ENCODE results near the gene NOVA1.
"Not testable (repeated sequence)": the region's sequence is repeated elsewhere in the genome, so short reads cannot be mapped to it uniquely, and the experiment has no call there.

NOVA1 gene, protein sequence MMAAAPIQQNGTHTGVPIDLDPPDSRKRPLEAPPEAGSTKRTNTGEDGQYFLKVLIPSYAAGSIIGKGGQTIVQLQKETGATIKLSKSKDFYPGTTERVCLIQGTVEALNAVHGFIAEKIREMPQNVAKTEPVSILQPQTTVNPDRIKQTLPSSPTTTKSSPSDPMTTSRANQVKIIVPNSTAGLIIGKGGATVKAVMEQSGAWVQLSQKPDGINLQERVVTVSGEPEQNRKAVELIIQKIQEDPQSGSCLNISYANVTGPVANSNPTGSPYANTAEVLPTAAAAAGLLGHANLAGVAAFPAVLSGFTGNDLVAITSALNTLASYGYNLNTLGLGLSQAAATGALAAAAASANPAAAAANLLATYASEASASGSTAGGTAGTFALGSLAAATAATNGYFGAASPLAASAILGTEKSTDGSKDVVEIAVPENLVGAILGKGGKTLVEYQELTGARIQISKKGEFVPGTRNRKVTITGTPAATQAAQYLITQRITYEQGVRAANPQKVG

DNA sequence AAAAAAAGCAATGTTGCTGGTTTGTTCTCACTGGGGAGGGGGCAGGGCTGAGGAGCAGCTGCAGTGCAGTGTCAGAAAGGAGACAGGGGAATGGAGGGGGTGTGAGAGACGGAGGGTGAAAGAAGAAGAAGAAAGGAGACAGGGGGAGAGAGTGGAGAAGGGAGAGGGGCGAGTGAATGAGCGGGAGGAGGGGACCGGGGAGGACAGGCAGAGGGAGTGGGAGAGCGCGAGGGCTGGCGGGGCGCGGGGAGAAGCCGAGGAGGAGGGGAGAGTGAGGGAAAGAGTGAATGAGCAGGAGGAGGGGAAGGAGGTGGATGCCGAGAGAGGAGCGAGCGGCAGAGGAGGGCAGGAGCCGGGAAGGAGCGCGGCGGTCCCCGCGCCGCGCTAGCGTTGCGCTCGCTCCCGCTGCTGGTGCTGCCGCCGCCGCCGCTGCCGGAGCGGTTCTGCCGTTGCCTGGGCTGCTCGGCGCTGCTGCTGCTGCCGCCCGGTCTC, at the start of gene NOVA1:
Gene NOVA1 (minus strand): TSS at position 445 of the 492 bp plus-strand sequence. CDS start 597 bp downstream, outside the sequence.
- no peak for DNase-seq (ENCODE audit: low spot score)

DNA sequence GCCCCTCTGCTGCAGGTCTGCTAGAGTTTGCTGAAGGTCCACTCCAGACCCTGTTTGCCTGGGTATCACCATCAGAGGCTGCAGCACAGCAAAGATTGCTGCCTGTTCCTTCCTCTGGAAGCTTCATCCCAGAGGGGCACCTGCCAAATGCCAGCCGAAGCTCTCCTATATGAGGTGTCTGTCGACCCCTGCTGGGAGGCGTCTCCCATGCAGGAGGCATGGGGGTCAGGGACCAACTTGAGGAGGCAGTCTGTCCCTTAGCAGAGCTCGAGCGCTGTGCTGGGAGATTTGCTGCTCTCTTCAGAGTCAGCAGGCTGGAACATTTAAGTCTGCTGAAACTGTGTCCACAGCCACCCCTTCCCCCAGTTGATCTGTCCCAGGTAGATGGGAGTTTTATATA, 47.2 kb upstream of the NOVA1 start:
- DNase-seq (ENCODE audit: low spot score) = not testable (repeated sequence)

DNA sequence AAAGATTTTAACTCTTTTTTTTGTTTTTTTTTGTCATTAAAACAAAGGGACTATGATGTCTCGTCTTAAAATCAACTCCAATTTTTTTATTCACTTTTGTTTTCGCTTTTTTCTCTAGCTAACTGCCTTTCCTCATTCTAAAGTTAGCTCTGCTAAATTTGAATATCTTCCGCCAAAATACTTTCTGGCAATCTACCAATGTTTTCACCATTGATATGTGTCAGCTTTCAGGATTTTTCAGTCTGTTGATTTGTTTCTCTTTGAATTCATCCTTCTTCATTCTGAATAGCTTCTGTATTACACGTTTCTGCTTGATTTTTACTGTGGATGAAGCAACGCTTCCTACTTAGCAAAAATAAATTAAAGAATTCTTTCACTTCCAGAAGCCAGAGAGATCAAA, 38.7 kb upstream of the NOVA1 start:
- DNase-seq (ENCODE audit: low spot score) = no peak

DNA sequence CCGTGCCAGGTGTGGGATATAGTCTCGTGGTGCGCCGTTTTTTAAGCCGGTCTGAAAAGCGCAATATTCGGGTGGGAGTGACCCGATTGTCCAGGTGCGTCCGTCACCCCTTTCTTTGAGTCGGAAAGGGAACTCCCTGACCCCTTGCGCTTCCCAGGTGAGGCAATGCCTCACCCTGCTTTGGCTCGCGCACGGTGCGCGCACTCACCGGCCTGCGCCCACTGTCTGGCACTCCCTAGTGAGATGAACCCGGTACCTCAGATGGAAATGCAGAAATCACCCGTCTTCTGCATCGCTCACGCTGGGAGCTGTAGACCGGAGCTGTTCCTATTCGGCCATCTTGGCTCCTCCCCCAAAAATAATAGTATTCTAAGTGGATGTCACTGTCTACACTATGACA, 37.1 kb upstream of the NOVA1 start:
- not testable (repeated sequence) for DNase-seq (ENCODE audit: low spot score)

DNA sequence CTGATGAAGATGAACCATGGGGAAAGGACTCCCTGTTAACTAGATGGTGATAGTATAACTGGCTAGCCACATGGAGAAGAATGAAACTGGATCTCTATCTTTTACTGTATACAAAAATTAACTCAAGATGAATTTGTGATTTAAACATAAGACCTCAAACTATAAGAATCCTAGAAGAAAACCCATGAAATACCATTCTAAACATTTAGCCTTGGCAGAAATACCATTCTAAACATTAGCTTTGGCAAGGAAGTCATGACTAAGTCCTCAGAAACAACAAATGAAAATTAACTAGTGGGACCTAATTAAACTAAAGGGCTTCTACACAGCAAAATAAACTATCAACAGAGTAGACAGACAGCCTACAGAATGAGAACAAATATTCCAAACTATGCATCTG, 28.4 kb upstream of the NOVA1 start:
- no peak for DNase-seq (ENCODE audit: low spot score)

DNA sequence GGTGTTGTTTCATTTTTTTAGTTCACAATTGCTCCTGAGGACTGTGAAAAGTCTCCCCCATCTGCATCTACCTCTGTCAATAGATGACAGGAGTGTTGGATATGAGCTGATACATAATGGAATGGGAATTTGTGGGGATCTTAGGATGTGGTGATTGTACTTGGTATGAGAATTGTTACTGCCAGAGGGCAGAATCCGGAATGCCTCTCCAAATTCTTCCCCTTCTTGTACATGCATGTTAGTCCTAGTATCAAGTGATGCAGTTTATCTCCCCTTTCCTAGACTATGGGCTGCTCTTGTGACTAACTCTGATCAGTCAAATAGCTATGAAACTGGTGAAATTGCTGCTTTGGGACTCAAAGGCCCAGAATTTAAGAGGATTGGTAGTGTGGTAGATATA, 24.8 kb upstream of the NOVA1 start:
- no peak for DNase-seq (ENCODE audit: low spot score)

DNA sequence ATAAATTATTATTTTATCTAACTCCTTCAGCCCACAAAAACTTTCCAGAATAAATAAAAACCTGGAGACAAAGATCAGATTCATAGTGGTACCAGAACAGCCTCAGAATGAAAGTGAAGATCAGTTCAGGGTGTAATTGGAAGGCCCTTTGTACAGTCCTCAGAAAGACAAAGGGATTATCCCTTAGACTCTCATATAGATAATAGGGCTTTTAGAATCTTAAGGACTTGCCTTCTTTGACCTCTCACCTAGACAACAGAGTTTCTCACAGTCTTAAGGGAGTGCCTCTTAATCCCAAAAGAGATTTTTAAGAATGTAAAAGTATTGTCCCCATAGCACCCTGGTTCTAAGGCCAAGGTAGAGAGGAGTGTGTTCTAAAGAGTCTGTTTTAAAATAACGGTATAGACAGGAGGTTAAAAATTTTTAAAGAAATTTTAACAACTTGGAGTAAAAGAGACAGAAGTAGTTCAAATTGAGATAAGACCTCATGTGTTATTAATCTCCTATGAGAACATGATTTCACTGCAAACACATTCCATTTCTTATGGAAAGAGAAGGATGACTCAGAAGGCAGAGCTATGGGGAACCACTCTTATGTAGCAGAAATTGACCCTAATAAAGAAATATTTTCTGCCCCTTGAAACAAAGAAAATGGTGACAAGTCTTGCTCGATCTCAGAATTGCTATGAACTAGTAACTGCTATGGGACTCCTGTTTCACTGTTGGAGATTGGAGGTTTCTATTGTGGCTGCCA, 24.2 kb upstream of the NOVA1 start:
- no peak for DNase-seq (ENCODE audit: low spot score)

DNA sequence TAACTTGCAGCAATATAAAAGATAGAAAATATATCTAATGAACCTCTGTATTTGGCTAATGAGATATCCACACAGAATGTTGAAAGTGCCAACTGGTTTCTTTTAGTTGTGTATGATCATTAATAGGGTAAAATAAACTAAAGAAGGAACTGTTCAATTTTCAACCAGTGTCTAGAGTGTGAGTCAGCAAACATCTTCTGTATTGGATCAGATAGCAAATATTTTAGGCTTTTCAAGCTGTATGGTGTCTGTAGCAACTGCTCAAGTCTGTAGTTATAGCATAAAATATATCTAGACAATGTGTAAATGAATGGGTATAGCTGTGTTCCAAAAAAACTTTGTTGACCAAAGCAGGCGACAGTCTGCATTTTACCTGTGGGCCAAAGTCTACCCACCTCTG, 23.5 kb upstream of the NOVA1 start:
- DNase-seq (ENCODE audit: low spot score) = no peak

DNA sequence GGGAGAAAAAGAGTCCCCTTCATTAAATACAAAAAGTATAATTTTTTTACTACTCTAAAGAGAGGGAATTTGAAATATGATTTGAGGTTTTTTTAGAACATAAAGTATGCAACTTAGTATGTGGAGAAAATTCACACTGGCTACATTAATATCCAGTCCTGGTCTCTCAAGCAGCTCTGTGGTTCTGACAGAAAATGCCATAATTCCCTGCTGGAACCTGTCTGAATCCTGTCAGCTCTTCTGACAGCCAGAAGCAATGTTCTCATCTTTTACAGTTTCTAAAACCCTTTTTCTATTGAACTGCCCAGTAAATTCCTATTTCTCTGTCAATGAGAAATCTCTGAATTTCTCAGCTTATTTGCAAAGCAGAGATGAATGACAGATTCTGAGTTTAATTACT, 13.4 kb upstream of the NOVA1 start:
- no peak for DNase-seq (ENCODE audit: low spot score)

DNA sequence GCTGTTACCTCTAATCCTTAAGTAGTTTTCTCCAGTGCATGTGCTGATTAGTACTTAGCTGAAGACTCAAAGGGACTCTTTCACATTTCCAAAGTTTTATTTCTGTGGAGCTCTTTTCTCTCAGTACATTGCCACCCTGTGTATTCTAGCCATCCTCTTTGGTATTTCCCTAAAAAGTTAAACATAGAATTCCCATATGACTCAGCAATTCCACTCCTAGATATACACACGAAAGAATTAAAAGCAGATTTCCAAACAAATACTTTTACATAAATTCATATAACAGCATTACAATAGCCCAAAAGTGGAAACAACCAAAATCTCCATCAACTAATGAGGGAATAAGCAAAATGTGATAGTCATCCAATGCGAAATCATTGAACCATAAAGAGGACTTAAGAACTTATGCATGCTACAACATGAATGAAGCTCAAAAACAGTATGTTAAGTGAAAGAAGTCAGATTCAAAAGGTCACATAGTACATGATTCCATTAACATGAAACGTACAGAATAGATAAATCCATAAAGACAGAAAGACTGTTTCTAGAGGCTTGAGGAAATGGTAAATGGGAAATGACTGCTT, 9.0 kb upstream of the NOVA1 start:
- no peak for DNase-seq (ENCODE audit: low spot score)

DNA sequence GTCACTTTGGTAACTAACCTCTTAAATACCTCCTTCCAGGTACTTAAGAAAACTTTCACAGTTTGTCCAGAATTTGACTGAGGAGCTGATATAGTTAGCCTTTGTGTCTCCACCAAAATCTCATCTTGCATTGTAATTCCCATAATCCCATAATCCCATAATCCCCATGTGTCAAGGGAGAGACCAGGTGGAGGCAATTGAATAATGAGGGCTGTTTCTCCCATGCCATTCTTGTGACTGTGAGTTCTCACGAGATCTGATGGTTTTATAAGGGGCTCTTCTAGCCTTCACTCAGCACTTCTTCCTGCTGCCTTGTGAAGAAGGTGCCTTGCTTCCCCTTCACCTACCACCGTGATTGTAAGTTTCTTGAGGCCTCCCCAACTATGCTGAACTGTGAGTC, 7.8 kb upstream of the NOVA1 start:
- DNase-seq (ENCODE audit: low spot score) = no peak

DNA sequence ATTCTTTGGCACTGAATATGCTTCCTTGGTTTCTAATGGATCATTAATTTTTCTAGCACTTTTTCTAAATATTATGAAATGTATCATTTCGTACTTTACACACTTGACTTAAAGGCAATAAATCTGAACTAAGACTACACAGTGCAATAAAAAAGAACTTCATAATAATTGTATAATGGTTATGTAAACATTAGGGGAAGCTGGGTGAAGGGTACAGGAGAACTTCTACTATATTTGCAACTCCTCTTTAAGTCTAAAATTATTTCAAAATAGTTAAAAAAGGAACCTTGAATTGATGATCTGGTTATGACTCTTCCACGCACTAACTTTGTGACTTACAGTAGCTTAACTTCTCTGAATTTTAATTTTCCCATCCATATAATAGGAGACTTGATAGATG, 5.1 kb upstream of the NOVA1 start:
- DNase-seq (ENCODE audit: low spot score) = no peak

DNA sequence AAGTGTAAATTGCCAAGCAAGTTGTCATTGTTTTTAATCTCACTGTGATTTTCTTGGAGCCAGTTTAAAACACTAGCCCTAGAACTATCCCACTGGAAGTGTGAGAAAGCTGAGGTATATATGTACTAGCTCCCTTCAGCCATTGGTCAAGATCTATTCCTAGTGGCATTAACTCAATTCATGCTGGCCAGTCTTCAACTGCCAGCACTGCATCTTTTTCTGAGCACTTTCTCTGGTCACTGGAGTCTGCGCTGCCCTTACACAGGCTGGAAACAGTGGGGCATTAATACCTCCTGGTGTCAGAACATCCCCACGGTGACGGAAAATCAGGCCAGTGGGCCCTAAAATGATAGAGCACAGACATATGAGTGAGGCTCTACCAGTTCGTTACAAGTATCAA, 4.0 kb upstream of the NOVA1 start:
- no peak for DNase-seq (ENCODE audit: low spot score)

DNA sequence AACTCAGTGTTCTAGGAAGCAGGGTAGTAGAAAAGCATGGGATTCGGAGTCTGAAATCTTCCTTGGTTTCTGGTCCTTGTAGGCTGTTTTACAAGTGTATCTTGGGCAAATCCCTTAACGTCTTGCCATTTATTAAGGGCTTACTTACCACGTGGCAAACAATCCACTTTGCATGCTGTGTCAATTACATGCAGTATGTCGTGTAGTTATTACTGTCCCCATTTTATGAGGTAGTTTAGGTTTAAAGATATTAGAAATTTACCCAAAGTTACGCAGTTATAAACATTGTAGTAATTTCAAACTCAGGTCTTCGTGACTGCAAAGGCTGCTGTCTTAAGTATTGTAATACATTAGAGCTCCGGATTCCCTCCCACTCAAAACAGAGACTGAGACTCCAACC, 1.5 kb upstream of the NOVA1 start:
- no peak for DNase-seq (ENCODE audit: low spot score)

DNA sequence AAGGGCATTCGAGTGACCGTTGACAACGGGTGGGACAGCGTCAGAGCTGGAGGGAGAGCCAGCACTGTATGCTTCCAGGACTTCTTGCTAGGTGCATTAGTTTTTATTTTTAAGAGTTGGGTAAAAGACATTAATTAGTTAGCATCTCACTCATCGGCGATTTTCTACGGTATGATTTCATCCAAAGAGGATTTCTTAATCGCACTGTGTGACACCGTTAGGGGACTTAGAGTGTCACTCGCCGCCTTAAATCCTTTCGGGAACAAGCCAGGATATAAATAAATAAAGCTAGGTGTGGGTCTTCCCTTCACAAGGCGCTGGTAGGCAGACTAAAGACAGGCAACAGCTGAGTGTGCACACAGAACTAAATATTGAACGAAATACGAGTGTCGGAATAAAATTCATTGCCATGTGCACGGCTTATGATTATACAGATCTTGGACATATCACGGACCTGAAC, 869 bp upstream of the NOVA1 start:
- no peak for DNase-seq (ENCODE audit: low spot score)

DNA sequence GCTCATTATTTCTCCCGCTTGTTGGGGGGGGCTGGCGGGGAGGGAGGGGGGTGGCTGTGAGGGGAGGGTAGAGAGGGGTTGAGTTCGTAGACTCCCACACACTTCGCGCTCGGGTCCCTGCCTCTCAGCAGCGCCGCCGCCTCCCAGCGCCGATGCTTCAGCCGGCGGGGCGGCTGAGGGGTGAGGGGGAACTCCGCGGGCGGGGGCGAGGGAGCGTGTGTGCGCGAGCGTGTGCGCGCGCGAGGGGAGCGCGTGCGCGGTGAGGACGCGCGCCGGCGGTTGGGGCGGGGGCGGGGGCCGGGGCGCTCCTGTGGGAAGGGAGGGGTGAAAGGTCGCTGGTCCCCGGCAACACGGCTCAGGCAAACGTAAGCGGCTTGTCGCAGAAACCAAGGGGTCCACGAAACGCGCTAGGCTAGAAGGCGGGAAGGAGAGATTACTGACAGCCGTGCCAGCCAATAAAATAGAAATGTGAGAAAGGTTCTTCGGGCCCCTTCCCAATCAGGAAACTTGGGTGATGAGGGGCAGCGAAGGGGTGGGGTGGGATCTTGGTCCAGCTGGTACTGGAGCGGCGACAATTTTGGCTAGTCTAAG, 343 bp upstream of the NOVA1 start:
- no peak for DNase-seq (ENCODE audit: low spot score)

DNA sequence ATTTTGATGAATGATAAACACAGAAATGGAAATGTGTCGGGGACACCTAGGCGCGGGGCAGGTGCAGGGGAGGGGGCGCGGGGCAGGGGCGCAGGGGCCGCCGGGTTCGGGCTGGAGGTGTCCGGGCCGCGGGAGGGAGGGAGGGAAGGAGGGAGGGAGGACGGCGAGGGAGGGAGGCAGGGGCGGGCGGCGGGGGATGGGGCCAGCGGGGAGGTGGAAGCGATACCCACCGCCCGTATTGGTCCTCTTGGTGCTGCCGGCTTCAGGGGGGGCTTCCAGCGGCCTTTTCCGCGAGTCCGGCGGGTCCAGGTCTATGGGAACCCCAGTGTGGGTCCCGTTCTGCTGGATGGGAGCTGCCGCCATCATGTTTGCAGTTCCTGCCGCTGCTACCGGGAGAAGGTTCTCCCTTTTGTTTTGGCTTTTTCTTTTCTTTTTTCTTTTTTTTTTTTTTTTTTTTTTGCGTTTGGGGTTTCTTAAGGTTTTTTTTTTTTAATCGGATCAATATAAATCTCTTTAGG, 703 bp downstream of the NOVA1 start:
- DNase-seq (ENCODE audit: low spot score) = no peak

DNA sequence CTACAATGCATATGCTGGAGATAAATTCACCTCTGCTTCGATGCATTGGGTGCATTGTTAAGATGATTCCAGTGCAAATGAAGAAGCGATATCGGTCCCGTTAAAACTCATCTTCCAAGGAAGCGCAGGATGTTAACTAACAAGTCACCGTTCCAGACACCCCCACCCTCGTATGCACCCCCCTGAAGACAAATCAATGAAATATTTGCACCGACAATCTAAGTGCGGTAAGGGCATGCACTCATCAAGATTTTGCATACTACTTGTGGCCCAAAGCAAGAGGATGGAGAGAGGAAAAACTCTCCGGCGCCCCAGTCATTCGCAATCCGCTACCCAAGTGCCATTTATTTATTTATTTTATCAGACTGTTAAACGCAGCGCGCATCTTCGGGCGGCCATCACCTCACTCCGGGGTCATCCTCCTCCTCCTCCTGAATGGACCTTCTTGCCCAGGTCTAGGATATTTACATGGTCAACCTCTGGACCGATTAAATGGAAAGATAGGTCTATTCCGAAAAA, 1.2 kb downstream of the NOVA1 start:
- DNase-seq (ENCODE audit: low spot score) = no peak

DNA sequence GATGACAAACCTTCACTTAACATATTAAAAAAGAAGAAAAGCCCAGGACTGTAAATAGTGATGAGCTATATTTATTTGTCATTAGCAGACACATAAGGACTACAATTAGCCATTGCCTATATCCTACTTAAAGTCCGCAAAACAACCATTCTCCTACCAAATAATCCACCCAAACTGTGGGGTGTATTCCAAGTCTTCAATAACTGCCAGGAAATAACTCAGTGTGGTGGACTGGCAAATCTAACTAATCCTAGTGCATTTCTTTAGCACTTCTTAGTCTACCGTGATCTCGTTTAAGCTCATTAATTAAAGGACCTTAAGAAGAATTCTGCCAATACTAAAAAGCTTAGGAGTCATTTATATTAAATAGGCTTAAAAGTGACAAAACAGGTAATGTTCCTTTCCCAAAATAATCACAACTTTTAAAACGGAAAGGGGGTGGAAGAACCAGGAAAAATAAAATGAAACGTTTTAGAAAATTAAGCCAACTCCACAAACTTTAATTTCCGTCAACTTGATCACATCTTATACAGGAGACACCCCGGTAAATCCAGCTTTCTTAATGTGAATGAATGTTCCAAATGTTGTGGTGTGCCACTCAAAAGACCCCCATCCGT, 1.8 kb downstream of the NOVA1 start:
- no peak for DNase-seq (ENCODE audit: low spot score)

DNA sequence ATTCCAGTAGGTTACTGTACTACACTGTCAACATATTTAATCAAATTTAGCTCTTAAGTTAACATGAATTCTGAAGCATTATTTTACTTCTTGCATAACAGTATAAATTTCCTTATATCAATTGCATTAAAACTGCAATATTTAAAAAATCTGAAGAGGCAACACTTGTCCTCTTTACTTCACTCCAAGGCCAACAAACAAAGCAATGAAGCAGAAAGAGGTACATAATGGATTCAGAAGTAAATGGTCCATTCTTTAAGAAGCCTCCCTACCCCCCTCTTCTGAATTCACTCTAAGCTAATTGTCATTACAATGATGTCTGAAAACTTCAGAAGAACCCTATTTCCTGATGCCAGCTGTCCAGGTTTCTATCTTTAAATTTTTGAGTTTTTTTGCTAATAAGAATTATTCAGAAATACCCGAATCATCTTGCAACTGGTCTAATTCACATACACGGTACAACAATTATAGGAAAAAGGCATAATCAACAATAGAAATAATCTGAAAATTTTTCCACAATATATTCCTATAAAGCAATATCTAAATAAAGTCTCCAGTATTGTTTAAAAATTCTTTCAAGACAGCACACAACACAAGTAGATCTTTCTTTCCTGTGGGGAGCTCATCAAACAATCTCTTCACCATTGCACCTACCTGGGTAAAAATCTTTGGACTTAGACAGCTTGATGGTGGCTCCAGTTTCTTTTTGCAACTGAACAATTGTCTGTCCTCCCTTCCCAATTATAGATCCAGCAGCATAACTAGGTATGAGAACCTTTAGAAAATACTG, 2.9 kb downstream of the NOVA1 start:
- no peak for DNase-seq (ENCODE audit: low spot score)

DNA sequence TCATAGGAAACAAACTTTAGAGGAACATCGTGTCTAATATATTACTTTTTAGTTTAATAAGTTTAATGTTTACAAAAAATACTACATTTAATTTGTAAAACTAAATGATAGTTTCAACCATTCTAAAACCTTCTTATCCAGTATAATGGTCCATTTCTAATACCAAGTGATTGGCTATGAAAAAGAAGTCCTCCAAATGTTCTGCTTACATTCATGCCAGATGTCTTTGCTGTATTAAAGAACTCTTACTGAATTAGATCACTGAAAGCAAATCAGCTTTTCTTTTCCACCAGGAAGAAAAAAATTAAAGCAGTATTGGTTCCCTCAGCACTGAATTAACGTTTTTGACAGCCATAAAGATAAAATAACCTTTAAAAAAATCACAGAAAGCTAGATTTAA, 3.7 kb downstream of the NOVA1 start:
- no peak for DNase-seq (ENCODE audit: low spot score)
